HEK293 (cell line): ENCODE data around the gene MTCL1.

Experiments used
- CTCF ChIP-seq: fragments of 450-650 bp; formaldehyde crosslinking; IDR thresholded peaks from 2 replicates; pipeline ENCODE4 v1.5.1; 2016; ENCODE audit warnings: missing biosample characterization, missing genetic modification characterization
- ELK4 ChIP-seq: IDR thresholded peaks from 2 replicates; pipeline ENCODE4 v1.6.1; 2011; ENCODE audit warnings: mild to moderate bottlenecking, low read depth, low read length, borderline replicate concordance
- SP2 ChIP-seq: fragments of 450-650 bp; formaldehyde crosslinking; IDR thresholded peaks from 2 replicates; pipeline ENCODE4 v1.5.1; 2016; ENCODE audit warnings: missing biosample characterization, missing genetic modification characterization
- ZNF121 ChIP-seq: fragments of 450-650 bp; formaldehyde crosslinking; IDR thresholded peaks from 2 replicates; pipeline ENCODE4 v1.5.1; 2016; ENCODE audit warnings: missing biosample characterization, missing genetic modification characterization
- ZNF18 ChIP-seq: fragments of 450-650 bp; formaldehyde crosslinking; IDR thresholded peaks from 2 replicates; pipeline ENCODE4 v1.5.1; 2016; ENCODE audit warnings: missing biosample characterization, missing genetic modification characterization
- ZNF274 ChIP-seq, 2 experiments: fragments of 200-500 bp in 1 of 2; fragments of 450-650 bp in 1 of 2; sonication (Bioruptor generic) in 1 of 2; formaldehyde crosslinking in 1 of 2; IDR thresholded peaks; 2 replicates each; pipeline versions ENCODE4 v1.5.1 to v1.6.1; 2014 to 2016; ENCODE audit warnings: borderline replicate concordance in 1 of 2, inconsistent platforms in 1 of 2, low read length in 1 of 2, missing biosample characterization in 1 of 2, missing genetic modification characterization in 1 of 2
- ZNF366 ChIP-seq: fragments of 450-650 bp; formaldehyde crosslinking; conservative IDR thresholded peaks from 2 replicates; pipeline ENCODE4 v1.5.1; 2016; ENCODE audit warnings: missing biosample characterization, missing genetic modification characterization
- ZNF501 ChIP-seq: fragments of 450-650 bp; formaldehyde crosslinking; IDR thresholded peaks from 2 replicates; pipeline ENCODE4 v1.5.1; 2016; ENCODE audit warnings: missing biosample characterization, missing genetic modification characterization
- ZNF792 ChIP-seq: fragments of 450-650 bp; formaldehyde crosslinking; IDR thresholded peaks from 2 replicates; pipeline ENCODE4 v1.5.1; 2016; ENCODE audit warnings: missing biosample characterization, missing genetic modification characterization

GRCh38 chr18:8718401-8718913, 13.1 kb downstream of the MTCL1 start:
- TF ChIP-seq ZNF121 (tag by site-specific recombination) (no peak), ZNF18 (tag by site-specific recombination) (no peak), ZNF501 (tag by site-specific recombination) (no peak), CTCF (tag by site-specific recombination) (no peak), ZNF792 (tag by site-specific recombination) (no peak), ZNF274 (IDR thresholded peaks at IDR 0.05; ENCODE audit: low read length) (no peak), ZNF274 (tag by site-specific recombination; IDR thresholded peaks at IDR 0.05; ENCODE audit: borderline replicate concordance) (no peak), ELK4 (no peak), ZNF366 (tag by site-specific recombination) (no peak), SP2 (tag by site-specific recombination) (no peak)
